Measurements from ENCODE around the gene ATL2. TPM values are rescaled to one million over a fixed set of nuclear protein-coding genes. Genes with fewer than 3 reads are reported as not detected.

ATL2 gene
- total RNA-seq, 2 donors from 2014 or later: 70.9 to 88.7 TPM

GRCh38 chr2:38400513-38400912 is 23.4 kb upstream of the ATL2 start:
- DNase-seq (ENCODE audit: low spot score): no peak
- no peaks in the 10 kb centered on the region for H3K36me3 ChIP-seq
- H3K4me3 ChIP-seq: no peak overlapping the region
- no peaks in the 10 kb centered on the region for H3K4me1 ChIP-seq (replicated peaks)
- no peaks in the 10 kb centered on the region for H3K27me3 ChIP-seq (replicated peaks; ENCODE audit: insufficient read depth)
- H3K27ac ChIP-seq: no peak overlapping the region
- intact Hi-C loops (cut with DNase I): no loop called here
- no peaks in the 10 kb centered on the region for H3K9me3 ChIP-seq
- TF ChIP-seq CTCF (IDR thresholded peaks at IDR 0.05) (no peak), POLR2A (IDR thresholded peaks at IDR 0.05) (no peak), POLR2AphosphoS5 (IDR thresholded peaks at IDR 0.05) (no peak)

GRCh38 chr2:38398739-38399138 is 21.7 kb upstream of the ATL2 start:
- TF ChIP-seq POLR2A (IDR thresholded peaks at IDR 0.05) (no peak), POLR2AphosphoS5 (IDR thresholded peaks at IDR 0.05) (no peak), CTCF (IDR thresholded peaks at IDR 0.05) (no peak)
- intact Hi-C loops (cut with DNase I): no loop called here

GRCh38 chr2:38394903-38395341 is 17.8 kb upstream of the ATL2 start:
- no peak overlapping the region for H3K4me3 ChIP-seq
- no peaks in the 10 kb centered on the region for H3K27me3 ChIP-seq (replicated peaks; ENCODE audit: insufficient read depth)
- no peak for TF ChIP-seq POLR2A (IDR thresholded peaks at IDR 0.05)
- TF ChIP-seq CTCF (IDR thresholded peaks at IDR 0.05): no peak
- peak; percentile 60 for TF ChIP-seq POLR2AphosphoS5 (IDR thresholded peaks at IDR 0.05)
- WGBS: 31% methylated on average over 5 of the region's 5 CpGs
- no peak overlapping the region for H3K27ac ChIP-seq
- no peaks in the 10 kb centered on the region for H3K4me1 ChIP-seq (replicated peaks)
- H3K36me3 ChIP-seq: no peaks in the 10 kb centered on the region
- DNase-seq (ENCODE audit: low spot score): peak; percentile 29
- intact Hi-C loops (cut with DNase I): no loop called here
- no peaks in the 10 kb centered on the region for H3K9me3 ChIP-seq

More at GRCh38 chr2:38398739-38399138, 21.7 kb upstream of the ATL2 start:
- no peaks in the 10 kb centered on the region for H3K27me3 ChIP-seq (replicated peaks; ENCODE audit: insufficient read depth)
- H3K4me1 ChIP-seq (replicated peaks): no peaks in the 10 kb centered on the region
- no peaks in the 10 kb centered on the region for H3K9me3 ChIP-seq
- 66% methylated on average over 4 of the region's 4 CpGs for WGBS
- H3K36me3 ChIP-seq: no peaks in the 10 kb centered on the region
- no peak for DNase-seq (ENCODE audit: low spot score)
- no peak overlapping the region for H3K4me3 ChIP-seq
- H3K27ac ChIP-seq: no peak overlapping the region

- 83% methylated on average over 2 of the region's 2 CpGs for WGBS
- H3K27ac ChIP-seq: no peak overlapping the region
- no peaks in the 10 kb centered on the region for H3K9me3 ChIP-seq
- intact Hi-C loops (cut with DNase I): no loop called here
- no peak for DNase-seq (ENCODE audit: low spot score)
- no peak for TF ChIP-seq POLR2A (IDR thresholded peaks at IDR 0.05)
- TF ChIP-seq POLR2AphosphoS5 (IDR thresholded peaks at IDR 0.05): no peak
- TF ChIP-seq CTCF (IDR thresholded peaks at IDR 0.05): no peak
- H3K4me1 ChIP-seq (replicated peaks): no peaks in the 10 kb centered on the region
- H3K36me3 ChIP-seq: no peaks in the 10 kb centered on the region
- no peaks in the 10 kb centered on the region for H3K27me3 ChIP-seq (replicated peaks; ENCODE audit: insufficient read depth)
- H3K4me3 ChIP-seq: no peak overlapping the region
Observed at GRCh38 chr2:38394041-38394440, 17.0 kb upstream of the ATL2 start.

- intact Hi-C loops (cut with DNase I): no loop called here
- no peak for DNase-seq (ENCODE audit: low spot score)
- Histone ChIP-seq H3K4me1 (replicated peaks) (no peaks in the 10 kb centered on the region), H3K27ac (no peak overlapping the region), H3K27me3 (replicated peaks; ENCODE audit: insufficient read depth) (no peaks in the 10 kb centered on the region), H3K4me3 (no peak overlapping the region), H3K9me3 (no peaks in the 10 kb centered on the region), H3K36me3 (no peaks in the 10 kb centered on the region)
- TF ChIP-seq CTCF (IDR thresholded peaks at IDR 0.05) (no peak), POLR2AphosphoS5 (IDR thresholded peaks at IDR 0.05) (no peak), POLR2A (IDR thresholded peaks at IDR 0.05) (no peak)
- WGBS: 23% methylated on average over 3 of the region's 3 CpGs
Observed at GRCh38 chr2:38390947-38391346, 13.9 kb upstream of the ATL2 start.

All from prostate gland (tissue), 2 donors.